OCI-LY7 (cell line): ENCODE data around the gene GRAMD1B.

Experiments
- EZH2phosphoT487 ChIP-seq: fragments of 200-600 bp; sonication (generic); IDR thresholded peaks from 2 replicates; pipeline ENCODE4 v1.6.1; 2018; ENCODE audit warnings: low read depth, borderline replicate concordance, mild to moderate bottlenecking, mixed run types, antibody characterized with exemption, low read length, moderate library complexity, mixed read lengths
- TF ChIP-seq, protein P1 (sequence below): fragments of 200-600 bp; sonication (generic); conservative IDR thresholded peaks from 2 replicates; pipeline ENCODE4 v1.5.1; 2014; ENCODE audit warnings: mild to moderate bottlenecking, antibody characterized with exemption, low read length, moderate library complexity, mixed read lengths

- TF ChIP-seq, protein P1, sequence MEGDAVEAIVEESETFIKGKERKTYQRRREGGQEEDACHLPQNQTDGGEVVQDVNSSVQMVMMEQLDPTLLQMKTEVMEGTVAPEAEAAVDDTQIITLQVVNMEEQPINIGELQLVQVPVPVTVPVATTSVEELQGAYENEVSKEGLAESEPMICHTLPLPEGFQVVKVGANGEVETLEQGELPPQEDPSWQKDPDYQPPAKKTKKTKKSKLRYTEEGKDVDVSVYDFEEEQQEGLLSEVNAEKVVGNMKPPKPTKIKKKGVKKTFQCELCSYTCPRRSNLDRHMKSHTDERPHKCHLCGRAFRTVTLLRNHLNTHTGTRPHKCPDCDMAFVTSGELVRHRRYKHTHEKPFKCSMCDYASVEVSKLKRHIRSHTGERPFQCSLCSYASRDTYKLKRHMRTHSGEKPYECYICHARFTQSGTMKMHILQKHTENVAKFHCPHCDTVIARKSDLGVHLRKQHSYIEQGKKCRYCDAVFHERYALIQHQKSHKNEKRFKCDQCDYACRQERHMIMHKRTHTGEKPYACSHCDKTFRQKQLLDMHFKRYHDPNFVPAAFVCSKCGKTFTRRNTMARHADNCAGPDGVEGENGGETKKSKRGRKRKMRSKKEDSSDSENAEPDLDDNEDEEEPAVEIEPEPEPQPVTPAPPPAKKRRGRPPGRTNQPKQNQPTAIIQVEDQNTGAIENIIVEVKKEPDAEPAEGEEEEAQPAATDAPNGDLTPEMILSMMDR = no peak
- TF ChIP-seq EZH2phosphoT487 = no peak
Measured at GRCh38 chr11:123560006-123560405, 129.9 kb downstream of the GRAMD1B start.
